Panc1 (cell line): ENCODE data around the gene AGAP1.

Experiments
- CTCF ChIP-seq: fragments of 450-650 bp; IDR thresholded peaks from 2 replicates; pipeline ENCODE4 v1.5.1; 2017; ENCODE audit warnings: mild to moderate bottlenecking
- POLR2AphosphoS5 ChIP-seq: IDR thresholded peaks from 2 replicates; pipeline ENCODE4 v1.6.1; 2012; ENCODE audit warnings: mild to moderate bottlenecking, low read depth, low read length, moderate library complexity
- REST ChIP-seq, 2 experiments: IDR thresholded peaks; 2 replicates each; pipeline ENCODE4 v1.6.1; 2011 to 2012; ENCODE audit warnings: low read depth in 2 of 2, control low read depth in 1 of 2, low read length in 1 of 2, mild to moderate bottlenecking in 1 of 2, moderate library complexity in 1 of 2; ENCODE audit not compliant: insufficient read depth in 1 of 2

GRCh38 chr2:235562065-235562747, 68.4 kb downstream of the AGAP1 start:
- TF ChIP-seq POLR2AphosphoS5 (no peak), CTCF (no peak), REST (IDR thresholded peaks at IDR 0.05; ENCODE audit: insufficient read depth in 1 of 2, low read depth in 2 of 2, low read length in 1 of 2) (no peak)
